Right lobe of liver (tissue), 6 donors: ENCODE measurements around the gene CENPF. TPM values are rescaled to one million over a fixed set of nuclear protein-coding genes. Genes with fewer than 3 reads are reported as not detected.

Experiments used
- ATAC-seq, 4 donors: fragments of 200-7000 bp; cut with Tn5 transposase; one replicate each; pipeline ENCODE4 v1.9.1; 2020; ENCODE audit warnings: mild to moderate bottlenecking in 4 of 4, moderate library complexity in 4 of 4
- DNase-seq, 3 donors: peaks; one replicate each; pipeline ENCODE4 v3.0.0-alpha.2; 2020
- H3K27ac ChIP-seq, 3 donors: fragments of 200-600 bp; one replicate each; pipeline ENCODE4 v1.8.0; 2022
- H3K27me3 ChIP-seq, 2 donors: fragments of 200-600 bp; one replicate each; pipeline ENCODE4 v1.8.0; 2022
- H3K36me3 ChIP-seq, 4 donors: fragments of 200-600 bp; sonication (generic) in 1 of 4; one replicate each; pipeline versions ENCODE4 v1.5.1 to v1.8.0; 2017 to 2022; ENCODE audit warnings: control low read depth in 1 of 4
- H3K4me1 ChIP-seq, 4 donors: fragments of 200-600 bp; sonication (generic) in 1 of 4; one replicate each; pipeline versions ENCODE4 v1.5.1 to v1.8.0; 2017 to 2022; ENCODE audit warnings: control low read depth in 1 of 4
- H3K4me3 ChIP-seq, 3 donors: fragments of 200-600 bp; one replicate each; pipeline ENCODE4 v1.8.0; 2022
- H3K9me3 ChIP-seq, 4 donors: fragments of 200-600 bp; sonication (generic) in 1 of 4; one replicate each; pipeline versions ENCODE4 v1.5.1 to v1.8.0; 2017 to 2022; ENCODE audit warnings: control low read depth in 1 of 4
- CTCF ChIP-seq, 4 donors: fragments of 200-600 bp in 3 of 4; fragments of 450-650 bp in 1 of 4; IDR thresholded peaks; one replicate each; pipeline versions ENCODE4 v1.5.1 to v1.8.0; 2016 to 2022; ENCODE audit warnings: antibody characterized with exemption in 4 of 4, mild to moderate bottlenecking in 2 of 4
- POLR2A ChIP-seq: fragments of 450-650 bp; IDR thresholded peaks from one replicate; pipeline ENCODE4 v1.6.1; 2017; ENCODE audit warnings: antibody characterized with exemption, mild to moderate bottlenecking
- WGBS: methylation state at CpG from one replicate; pipeline ENCODE4 v1.1.6; 2018; ENCODE audit warnings: low coverage, low lambda C conversion rate; ENCODE audit not compliant: insufficient coverage; ENCODE audit errors: missing lambda C conversion rate; 5-methylcytosine and 5-hydroxymethylcytosine counted together
- intact Hi-C, 2 donors: fragments of 100-400 bp; cut with DNase I; formaldehyde crosslinking; loops; one replicate each; pipeline versions ENCODE4 v1.11.2 to v1.14.1; 2022
- total RNA-seq, 6 experiments: library from RNA; depleted of rRNA in 2 of 6; stranded (reverse); fragments of >200 nt in 2 of 6; fragmentation: NEBNext Ultra II Directional in 3 of 6; extraction: Animal tissue kit (Norgen Biotek cat#: 25700) in 3 of 6; gene quantifications; one replicate each; pipeline versions ENCODE4 v1.1.0 to v1.2.4, GENCODE V29; 2016 to 2023
- donor health status: DM: no; HTN: yes; CAD: no.
- donor health status: DM: no; HTN: no; CAD: no.
- donor health status: DM: no; HTN: no; CAD: no.
- donor health status: DM: no; HTN: yes; CAD: no.
- donor health status: DM: no; HTN: yes; CAD: no.

CENPF gene
- total RNA-seq, 6 experiments from 2014 or later, result 0.13 to 3.3 (median 1.0) TPM

DNA sequence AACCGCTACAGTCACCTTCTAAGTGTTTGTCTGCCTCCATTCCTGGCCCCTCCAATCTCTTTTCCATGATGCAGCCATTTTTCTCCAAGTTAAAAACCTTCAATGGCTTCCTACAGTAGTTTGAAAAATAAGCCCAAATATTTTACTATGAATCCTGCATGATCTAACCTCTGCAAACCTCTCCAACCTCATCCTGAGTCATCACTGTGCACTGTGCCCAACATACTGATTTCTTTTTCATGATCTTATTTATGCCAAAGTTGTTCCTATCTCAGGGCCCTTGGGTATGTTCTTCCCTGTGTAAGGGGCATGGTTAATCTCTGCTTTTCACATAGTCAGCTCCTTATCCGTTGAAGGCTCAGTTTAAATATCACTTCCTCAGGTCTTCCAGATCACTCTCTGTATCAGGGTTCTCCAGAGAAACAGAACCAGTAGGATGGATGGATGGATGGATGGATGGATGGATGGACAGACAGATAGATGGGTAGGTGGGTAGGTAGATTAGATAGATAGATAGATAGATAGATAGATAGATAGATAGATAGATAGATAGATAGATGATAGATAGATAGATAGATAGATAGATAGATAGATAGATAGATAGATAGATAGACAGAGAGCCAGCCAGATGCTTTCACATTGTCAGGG is 33.5 kb upstream of the CENPF start:
- ATAC-seq, result no peak

DNA sequence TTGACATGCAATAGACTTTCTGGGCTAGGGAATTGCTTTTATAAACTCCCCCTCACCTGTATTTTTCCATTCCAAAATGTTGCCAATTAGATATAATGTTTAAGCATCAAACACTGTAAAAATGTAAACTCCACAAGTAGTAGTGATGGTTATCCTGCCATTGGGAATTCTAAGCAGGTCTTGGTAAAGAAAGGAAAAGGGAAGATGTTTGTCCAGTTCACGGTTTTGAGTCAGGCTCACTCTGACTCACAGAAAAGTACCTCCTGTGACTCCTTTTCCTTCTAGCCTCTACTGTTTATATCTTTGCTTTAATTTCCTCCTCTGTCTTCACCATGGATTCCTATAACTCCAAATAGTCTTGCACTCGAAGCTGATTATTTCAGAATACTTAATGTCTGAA is 32.6 kb upstream of the CENPF start:
- DNase-seq, result no peak
- Histone ChIP-seq H3K36me3 (no peaks in the 10 kb centered on the region), H3K27ac (no peak overlapping the region), H3K9me3 (no peaks in the 10 kb centered on the region), H3K4me3 (no peak overlapping the region), H3K4me1 (no peaks in the 10 kb centered on the region), H3K27me3 (no peaks in the 10 kb centered on the region)
- 35% methylated on average over 2 of the region's 2 CpGs for WGBS
- intact Hi-C loops, result no loop called here
- no peak for TF ChIP-seq CTCF (IDR thresholded peaks at IDR 0.05)
- no peak for ATAC-seq

More for the DNA sequence above, 33.5 kb upstream of the CENPF start:
- 68% methylated on average over 2 of the region's 2 CpGs for WGBS
- no peak overlapping the region for H3K27ac ChIP-seq
- no peak overlapping the region for H3K4me3 ChIP-seq
- H3K27me3 ChIP-seq, result no peaks in the 10 kb centered on the region
- H3K9me3 ChIP-seq, result no peaks in the 10 kb centered on the region
- intact Hi-C loops, result no loop called here
- H3K36me3 ChIP-seq, result no peaks in the 10 kb centered on the region
- no peak for TF ChIP-seq CTCF (IDR thresholded peaks at IDR 0.05)
- TF ChIP-seq POLR2A, result no peak
- DNase-seq, result no peak
- no peaks in the 10 kb centered on the region for H3K4me1 ChIP-seq

- ATAC-seq, result no peak
- Histone ChIP-seq H3K27me3 (no peaks in the 10 kb centered on the region), H3K4me1 (no peaks in the 10 kb centered on the region), H3K4me3 (no peak overlapping the region), H3K27ac (no peak overlapping the region), H3K9me3 (no peaks in the 10 kb centered on the region), H3K36me3 (no peaks in the 10 kb centered on the region)
- intact Hi-C loops, result no loop called here
- TF ChIP-seq POLR2A, result no peak
- TF ChIP-seq CTCF (IDR thresholded peaks at IDR 0.05), result no peak
- no peak for DNase-seq
These were observed 31.7 kb upstream of the CENPF start for GRCh38 chr1:214571281-214571680.

GRCh38 chr1:214573386-214574318 is 29.3 kb upstream of the CENPF start:
- no peak for ATAC-seq
- Histone ChIP-seq H3K36me3 (no peaks in the 10 kb centered on the region), H3K27me3 (no peaks in the 10 kb centered on the region), H3K4me1 (no peaks in the 10 kb centered on the region), H3K27ac (no peak overlapping the region), H3K4me3 (no peak overlapping the region), H3K9me3 (no peaks in the 10 kb centered on the region)
- intact Hi-C loops, result no loop called here
- no peak for DNase-seq
- 66% methylated on average over 11 of the region's 11 CpGs for WGBS
- no peak for TF ChIP-seq CTCF (IDR thresholded peaks at IDR 0.05)
- no peak for TF ChIP-seq POLR2A
